C4-2B (cell line): Measurements from ENCODE around the gene TMEM201.

Experiments
- CTCF ChIP-seq: fragments of 450-650 bp; conservative IDR thresholded peaks from 2 replicates; pipeline ENCODE4 v1.5.1; 2017; ENCODE audit warnings: mild to moderate bottlenecking
- ZFX ChIP-seq: fragments of 450-650 bp; IDR thresholded peaks from 2 replicates; pipeline ENCODE4 v1.6.1; 2017

DNA sequence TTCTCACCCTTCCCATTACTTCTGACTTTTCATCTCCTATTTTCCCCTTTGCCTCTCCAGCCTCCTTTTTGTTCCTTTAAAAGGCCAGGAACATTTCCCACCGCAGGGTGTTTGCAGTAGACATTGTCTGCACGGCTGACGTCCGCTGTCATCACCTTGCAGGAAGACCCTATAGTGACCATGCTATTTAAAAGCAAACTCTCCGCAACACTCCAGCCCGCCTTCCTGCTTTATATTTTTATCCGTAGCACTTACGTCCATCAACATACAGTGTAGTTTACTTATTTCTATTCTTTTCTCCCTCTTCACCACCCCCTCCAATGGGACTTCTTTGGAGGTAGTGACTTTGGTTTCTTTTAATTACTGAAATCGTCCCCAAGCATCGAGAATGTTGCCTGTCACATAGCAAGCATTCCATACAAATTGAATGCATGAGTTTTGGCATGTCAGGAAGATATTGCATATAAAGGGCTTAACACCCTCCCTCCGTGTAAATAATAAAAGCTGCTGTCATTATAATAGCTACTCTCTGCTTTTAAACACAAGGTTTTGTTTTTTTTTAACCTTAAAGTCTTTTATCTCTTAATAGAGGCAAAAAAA is 29.7 kb upstream of the TMEM201 start:
- TF ChIP-seq CTCF (no peak), ZFX (no peak)
